Stimulated activated CD4-positive, alpha-beta T cell treated with anti-CD3 and anti-CD28 coated beads, TNF-alpha, amount 100 ng/mL, for 1 hour (primary cell): ENCODE measurements around the gene NRDC.

ENCODE experiments used
- DNase-seq, 3 donors: peaks; one replicate each; pipeline ENCODE4 v3.0.0-alpha.2; 2020; ENCODE audit warnings: low read depth in 3 of 3, low spot score in 1 of 3

NRDC gene

DNA sequence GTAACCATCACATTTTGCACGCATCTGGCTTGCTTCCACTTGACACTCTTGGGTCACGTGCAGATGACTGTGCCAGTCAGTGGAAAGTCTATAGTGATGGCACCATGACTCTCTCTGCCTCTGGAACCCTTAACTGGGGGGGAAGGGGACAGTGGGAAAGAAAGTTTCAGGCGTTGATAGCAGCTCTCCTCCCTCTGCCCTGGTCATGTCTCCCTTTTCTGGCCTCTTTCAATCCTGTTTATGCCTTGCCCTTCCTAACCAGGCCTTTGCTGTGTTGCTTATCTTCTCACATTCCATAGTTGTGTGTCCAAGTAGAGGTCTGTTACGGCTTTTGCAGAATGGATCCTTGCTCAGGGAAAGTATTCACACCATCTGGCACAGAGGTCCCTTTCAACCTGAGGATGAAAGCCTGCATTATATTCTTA, 93.5 kb downstream of the NRDC start:
- no peak for DNase-seq

GRCh38 chr1:51780927-51781326, 97.6 kb downstream of the NRDC start:
- DNase-seq: no peak

GRCh38 chr1:51776408-51776807, 102.1 kb downstream of the NRDC start:
- no peak for DNase-seq

- DNase-seq: no peak
Measured at GRCh38 chr1:51768971-51769588, 109.4 kb downstream of the NRDC start.

DNA sequence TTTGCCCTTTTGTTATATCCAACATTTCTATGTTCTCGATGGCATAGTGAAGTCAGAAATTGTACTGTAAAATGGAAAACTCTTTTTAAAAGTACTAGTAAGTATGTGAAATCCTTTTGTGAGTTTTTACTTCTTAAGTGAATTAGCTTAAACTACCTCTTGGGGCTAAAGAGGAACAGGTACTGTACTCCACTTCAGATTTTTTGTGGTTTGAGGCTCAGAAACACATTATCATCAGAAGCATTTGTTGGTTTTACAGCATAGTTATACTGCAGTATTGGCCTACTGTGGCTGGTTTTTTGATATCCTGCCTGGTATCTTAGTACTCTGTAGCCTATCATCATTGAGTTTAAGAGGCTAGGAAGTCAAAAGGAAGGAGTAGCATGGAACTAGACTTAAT, 117.2 kb downstream of the NRDC start:
- DNase-seq: no peak

- DNase-seq: no peak
Measured at GRCh38 chr1:51760872-51761271, 117.7 kb downstream of the NRDC start.

- no peak for DNase-seq
Measured at GRCh38 chr1:51758310-51758709, 120.2 kb downstream of the NRDC start.

- DNase-seq: no peak
Measured at GRCh38 chr1:51756290-51756689, 122.2 kb downstream of the NRDC start.

GRCh38 chr1:51755437-51755836, 123.1 kb downstream of the NRDC start:
- no peak for DNase-seq

DNA sequence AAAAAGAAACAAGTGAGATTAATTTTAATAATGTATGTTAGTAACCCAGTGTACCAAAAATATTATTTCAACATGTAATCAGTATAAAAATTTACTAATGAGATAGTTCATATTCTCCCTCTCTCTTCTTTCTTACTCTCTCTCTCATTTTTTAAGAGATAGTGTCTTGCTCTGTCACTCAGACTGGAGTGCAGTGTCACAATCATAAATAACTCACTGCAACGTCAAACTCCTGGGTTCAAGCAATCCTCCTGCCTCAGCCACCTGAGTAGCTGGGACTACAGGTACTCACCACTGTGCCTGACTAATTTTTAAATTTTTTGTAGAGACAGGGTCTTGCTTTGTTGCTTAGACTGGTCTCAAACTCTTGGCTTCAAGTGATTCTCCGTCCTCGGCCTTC, 123.9 kb downstream of the NRDC start:
- DNase-seq: no peak

DNA sequence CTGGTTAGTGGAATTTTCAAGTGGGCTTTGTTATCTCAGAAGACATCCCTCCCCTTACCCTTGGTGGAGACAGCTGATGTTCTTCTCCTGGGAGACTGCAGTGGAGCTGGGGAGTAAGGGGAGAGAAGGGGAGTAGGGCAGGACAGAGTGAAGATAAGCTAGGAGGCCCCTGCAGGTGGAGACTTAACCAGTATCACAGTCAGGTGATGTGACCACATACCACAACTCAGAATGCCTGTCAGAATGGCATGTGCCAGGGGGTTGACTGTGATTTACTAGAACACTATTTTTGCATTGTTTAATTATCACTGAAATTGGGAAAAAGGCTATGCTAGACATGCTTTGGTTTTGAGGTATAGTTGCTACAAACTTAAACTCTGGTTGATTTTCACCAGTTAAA, 124.6 kb downstream of the NRDC start:
- DNase-seq: no peak

- no peak for DNase-seq
Measured at GRCh38 chr1:51752073-51752948, 126.2 kb downstream of the NRDC start.

DNA sequence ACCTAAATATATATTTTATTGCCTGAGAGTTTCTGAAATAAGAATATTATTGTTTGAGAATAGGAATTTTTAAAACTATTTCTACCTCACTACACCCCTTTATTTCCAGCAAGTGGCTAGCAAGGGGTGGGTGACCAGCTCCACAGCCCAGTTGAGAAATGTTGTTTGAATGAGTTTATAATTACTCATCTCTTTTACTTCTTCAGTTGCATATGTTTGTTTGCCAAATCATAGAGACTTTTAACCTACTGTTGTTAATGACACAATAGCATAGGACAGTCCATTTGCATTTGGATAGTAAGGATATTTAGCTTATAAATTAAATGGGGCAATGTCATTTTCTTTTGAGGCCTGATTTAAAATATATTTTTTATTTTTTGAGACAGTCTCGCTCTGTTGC, 127.8 kb downstream of the NRDC start:
- no peak for DNase-seq

- no peak for DNase-seq
Measured at GRCh38 chr1:51750218-51750617, 128.3 kb downstream of the NRDC start.

GRCh38 chr1:51749151-51749550, 129.4 kb downstream of the NRDC start:
- no peak for DNase-seq

DNA sequence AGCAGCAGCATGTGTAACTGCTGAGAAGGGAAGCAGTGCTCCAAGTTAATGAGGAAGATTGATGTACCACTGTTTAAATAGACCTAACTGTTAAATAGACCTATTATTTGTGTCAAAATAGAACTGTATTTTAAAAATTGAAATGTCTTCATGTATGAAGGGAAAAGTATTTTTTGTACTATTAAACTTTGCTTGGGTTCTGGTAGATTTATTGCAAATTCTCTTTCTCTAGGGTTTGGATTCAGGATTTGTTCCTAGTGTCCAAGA, 133.3 kb downstream of the NRDC start:
- DNase-seq: no peak

- no peak for DNase-seq
Measured at GRCh38 chr1:51744506-51745303, 133.8 kb downstream of the NRDC start.

DNA sequence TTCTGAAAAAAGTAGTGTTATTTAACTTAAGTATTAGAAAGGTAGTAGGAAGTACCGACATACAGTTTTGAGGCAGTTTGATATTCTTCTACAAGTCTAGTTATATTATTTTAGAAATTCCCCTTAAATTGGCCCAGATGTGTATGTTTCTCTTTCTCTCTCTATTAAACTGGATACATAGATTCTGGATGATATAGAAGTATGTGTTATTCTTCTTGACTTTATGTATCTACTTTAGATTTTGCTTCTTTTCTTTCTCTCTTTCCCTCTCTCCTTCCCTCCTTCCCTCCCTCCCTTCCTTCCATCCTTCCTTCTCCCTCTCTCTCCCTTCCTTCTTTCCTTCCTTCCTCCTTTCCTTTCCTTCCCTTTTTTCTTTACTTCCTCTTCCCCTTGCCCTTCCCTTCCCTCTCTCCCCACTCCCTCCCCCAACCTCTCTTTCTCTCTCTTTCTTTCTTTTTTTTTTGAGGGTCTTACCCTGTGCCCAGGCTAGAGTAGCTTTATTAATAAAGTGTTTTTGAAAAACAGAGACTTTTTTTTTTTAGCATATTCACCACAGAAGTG, 137.3 kb downstream of the NRDC start:
- DNase-seq: no peak

DNA sequence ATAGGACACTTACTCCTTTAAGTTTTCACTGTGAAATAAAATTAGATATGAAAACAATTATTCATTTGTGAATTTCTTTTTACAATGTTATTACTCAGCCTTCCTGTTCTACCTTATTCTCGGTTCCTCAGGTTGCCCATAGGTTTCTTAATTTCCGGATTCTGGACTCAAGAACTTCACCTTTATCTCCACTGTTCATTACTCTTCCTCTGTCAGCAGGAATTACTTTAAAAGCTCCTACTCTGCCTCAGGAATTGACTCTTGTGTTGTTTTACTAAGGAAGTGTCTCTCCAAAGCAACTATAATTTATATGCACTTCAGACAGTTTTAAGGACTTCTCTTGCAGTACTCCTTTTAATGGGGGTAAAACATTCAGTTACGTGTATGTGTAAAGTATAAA, 137.9 kb downstream of the NRDC start:
- DNase-seq: no peak
